Stomach smooth muscle (tissue), 2 donors: ENCODE measurements around the gene ZNF219.

Source experiments
- H3K27ac ChIP-seq: one replicate; pipeline ENCODE4 v1.7.0; 2013; ENCODE audit warnings: mild to moderate bottlenecking, low read length, inconsistent platforms
- H3K27me3 ChIP-seq, 2 donors: one replicate each; pipeline ENCODE4 v1.7.0; 2013; ENCODE audit warnings: low read length in 2 of 2; ENCODE audit not compliant: insufficient read depth in 2 of 2, control insufficient read depth in 1 of 2
- H3K36me3 ChIP-seq, 2 donors: one replicate each; pipeline ENCODE4 v1.7.0; 2013; ENCODE audit warnings: low read length in 2 of 2; ENCODE audit not compliant: control insufficient read depth in 2 of 2, insufficient read depth in 2 of 2
- H3K4me1 ChIP-seq: one replicate; pipeline ENCODE4 v1.7.0; 2013; ENCODE audit warnings: low read length; ENCODE audit not compliant: control insufficient read depth, insufficient read depth
- H3K4me3 ChIP-seq, 2 donors: one replicate each; pipeline ENCODE4 v1.7.0; 2013; ENCODE audit warnings: low read length in 2 of 2
- H3K9ac ChIP-seq, 2 donors: one replicate each; pipeline ENCODE4 v1.7.0; 2013; ENCODE audit warnings: low read length in 2 of 2, mild to moderate bottlenecking in 1 of 2
- H3K9me3 ChIP-seq, 2 donors: one replicate each; pipeline ENCODE4 v1.7.0; 2013; ENCODE audit warnings: low read length in 2 of 2; ENCODE audit not compliant: control insufficient read depth in 2 of 2
- donor health status: healthy.
- donor health status: Pancreatic carcinoma.

The ZNF219 gene

GRCh38 chr14:21055432-21056117 is 42.9 kb downstream of the ZNF219 start:
- H3K4me3 ChIP-seq, result no peak overlapping the region
- no peaks in the 10 kb centered on the region for H3K27me3 ChIP-seq
- no peaks in the 10 kb centered on the region for H3K36me3 ChIP-seq
- no peaks in the 10 kb centered on the region for H3K4me1 ChIP-seq
- H3K9me3 ChIP-seq, result no peaks in the 10 kb centered on the region
- no peak overlapping the region for H3K9ac ChIP-seq
- no peak overlapping the region for H3K27ac ChIP-seq

GRCh38 chr14:21054768-21055145 is 43.7 kb downstream of the ZNF219 start:
- no peak overlapping the region for H3K4me3 ChIP-seq
- H3K9ac ChIP-seq, result no peak overlapping the region
- no peak overlapping the region for H3K27ac ChIP-seq

GRCh38 chr14:21054123-21054767 is 44.2 kb downstream of the ZNF219 start:
- no peaks in the 10 kb centered on the region for H3K4me1 ChIP-seq

More at GRCh38 chr14:21054768-21055145, 43.7 kb downstream of the ZNF219 start:
- Histone ChIP-seq H3K4me1 (no peaks in the 10 kb centered on the region), H3K36me3 (no peaks in the 10 kb centered on the region), H3K9me3 (no peaks in the 10 kb centered on the region), H3K27me3 (no peaks in the 10 kb centered on the region)

GRCh38 chr14:21053184-21054122 is 45.0 kb downstream of the ZNF219 start:
- Histone ChIP-seq H3K9ac (no peak overlapping the region), H3K27ac (no peak overlapping the region), H3K36me3 (no peaks in the 10 kb centered on the region), H3K9me3 (no peaks in the 10 kb centered on the region), H3K27me3 (no peaks in the 10 kb centered on the region), H3K4me1 (no peaks in the 10 kb centered on the region), H3K4me3 (no peak overlapping the region)

More at GRCh38 chr14:21054123-21054767, 44.2 kb downstream of the ZNF219 start:
- Histone ChIP-seq H3K9ac (no peak overlapping the region), H3K36me3 (no peaks in the 10 kb centered on the region), H3K27me3 (no peaks in the 10 kb centered on the region), H3K27ac (no peak overlapping the region), H3K4me3 (no peak overlapping the region), H3K9me3 (no peaks in the 10 kb centered on the region)

- no peak overlapping the region for H3K27ac ChIP-seq
- no peak overlapping the region for H3K4me3 ChIP-seq
- H3K4me1 ChIP-seq, result no peaks in the 10 kb centered on the region
- H3K36me3 ChIP-seq, result no peaks in the 10 kb centered on the region
- H3K9me3 ChIP-seq, result no peaks in the 10 kb centered on the region
- no peaks in the 10 kb centered on the region for H3K27me3 ChIP-seq
- no peak overlapping the region for H3K9ac ChIP-seq
These were observed 47.9 kb downstream of the ZNF219 start for GRCh38 chr14:21050597-21050996.

- Histone ChIP-seq H3K27ac (no peak overlapping the region), H3K9me3 (no peaks in the 10 kb centered on the region), H3K4me1 (no peaks in the 10 kb centered on the region), H3K27me3 (peaks cover 0 to 2% of the 10 kb centered on the region in 2 donors), H3K36me3 (no peaks in the 10 kb centered on the region), H3K9ac (no peak overlapping the region), H3K4me3 (no peak overlapping the region)
These were observed 49.2 kb downstream of the ZNF219 start for GRCh38 chr14:21049271-21049673.

GRCh38 chr14:21048638-21049037 is 49.8 kb downstream of the ZNF219 start:
- H3K4me1 ChIP-seq, result no peaks in the 10 kb centered on the region
- no peak overlapping the region for H3K9ac ChIP-seq
- H3K36me3 ChIP-seq, result no peaks in the 10 kb centered on the region
- no peak overlapping the region for H3K4me3 ChIP-seq
- no peak overlapping the region for H3K27ac ChIP-seq
- H3K27me3 ChIP-seq, result peaks cover 0 to 3% of the 10 kb centered on the region in 2 donors
- H3K9me3 ChIP-seq, result no peaks in the 10 kb centered on the region

- H3K4me3 ChIP-seq, result no peak overlapping the region
- no peaks in the 10 kb centered on the region for H3K9me3 ChIP-seq
- H3K27me3 ChIP-seq, result peaks cover 0 to 3% of the 10 kb centered on the region in 2 donors
- no peak overlapping the region for H3K9ac ChIP-seq
- no peak overlapping the region for H3K27ac ChIP-seq
- H3K4me1 ChIP-seq, result no peaks in the 10 kb centered on the region
- no peaks in the 10 kb centered on the region for H3K36me3 ChIP-seq
These were observed 51.1 kb downstream of the ZNF219 start for GRCh38 chr14:21047378-21047781.

- Histone ChIP-seq H3K4me1 (peaks cover 9% of the 10 kb centered on the region), H3K27ac (no peak overlapping the region), H3K4me3 (no peak overlapping the region), H3K9ac (no peak overlapping the region), H3K9me3 (no peaks in the 10 kb centered on the region), H3K36me3 (no peaks in the 10 kb centered on the region), H3K27me3 (peaks cover 0 to 3% of the 10 kb centered on the region in 2 donors)
These were observed 54.4 kb downstream of the ZNF219 start for GRCh38 chr14:21043974-21044618.

GRCh38 chr14:21043387-21043973 is 55.0 kb downstream of the ZNF219 start:
- Histone ChIP-seq H3K4me3 (no peak overlapping the region), H3K36me3 (no peaks in the 10 kb centered on the region), H3K9me3 (no peaks in the 10 kb centered on the region), H3K9ac (no peak overlapping the region), H3K4me1 (peaks cover 15% of the 10 kb centered on the region), H3K27ac (no peak overlapping the region), H3K27me3 (peaks cover 0 to 3% of the 10 kb centered on the region in 2 donors)
